Erythroblast (primary cell): ENCODE results near the gene RBM45.

Source experiments
- GATA1 ChIP-seq: IDR thresholded peaks from 2 replicates; pipeline ENCODE4 v1.6.1; 2011; ENCODE audit warnings: low read depth, mild to moderate bottlenecking, control low read depth, low read length, moderate library complexity
- POLR2A ChIP-seq: IDR thresholded peaks from 2 replicates; pipeline ENCODE4 v1.6.1; 2011; ENCODE audit warnings: mild to moderate bottlenecking, low read length

- TF ChIP-seq POLR2A: no peak
- no peak for TF ChIP-seq GATA1
Measured at GRCh38 chr2:178105566-178105965, 6.7 kb upstream of the RBM45 start.
